T-helper 1 cell treated with Interleukin-12 subunit alpha and Interleukin-12 subunit beta and Interleukin-4 antibody, amounts not matched to agents 30 ng/mL and 1 ng/mL, for 36 hours (primary cell): ENCODE data around the gene DDIT4. TPM values are rescaled to one million over a fixed set of nuclear protein-coding genes. Genes with fewer than 3 reads are reported as not detected.
"Not testable (repeated sequence)": the region's sequence is repeated elsewhere in the genome, so short reads cannot be mapped to it uniquely, and the experiment has no call there.

Experiments used
- intact Hi-C: fragments of 100-400 bp; cut with micrococcal nuclease; formaldehyde crosslinking; loops from one replicate; pipeline ENCODE4 v1.15.1; 2024
- total RNA-seq: library from RNA; stranded (reverse); gene quantifications from 2 replicates; pipeline ENCODE4 v1.2.3, GENCODE V29; 2022

Gene DDIT4
- total RNA-seq, 1 donor from 2014 or later = 211 TPM

- intact Hi-C loops = loop anchor here (1.0 kb wide), 1 partner anchor 12 kb away; no protein-coding TSS in a partner anchor
Observed at GRCh38 chr10:72285972-72286521, 12.3 kb downstream of the DDIT4 start.

GRCh38 chr10:72291019-72291532 is 17.4 kb downstream of the DDIT4 start:
- intact Hi-C loops = loop anchor here (1.0 kb wide), 2 partner anchors 43 to 44 kb away; no protein-coding TSS in a partner anchor

- intact Hi-C loops = loop anchor here (1.0 kb wide), 1 partner anchor 19 kb away; the partner anchor contains the start of gene DDIT4
Observed at GRCh38 chr10:72292223-72292691, 18.5 kb downstream of the DDIT4 start.

- intact Hi-C loops = no loop called here
Observed at GRCh38 chr10:72295330-72295910, 21.7 kb downstream of the DDIT4 start.

- intact Hi-C loops = loop anchor here (1.0 kb wide), 5 partner anchors 23 to 49 kb away; partner anchors contain the start of gene DDIT4
Observed at GRCh38 chr10:72296829-72297280, 23.1 kb downstream of the DDIT4 start.

GRCh38 chr10:72297281-72297804 is 23.6 kb downstream of the DDIT4 start:
- intact Hi-C loops = loop anchor here (1.0 kb wide), 5 partner anchors 23 to 49 kb away; partner anchors contain the start of gene DDIT4

- intact Hi-C loops = loop anchor here (1.0 kb wide), 6 partner anchors 22 to 209 kb away; partner anchors contain the start of gene DDIT4
Observed at GRCh38 chr10:72297805-72298591, 24.3 kb downstream of the DDIT4 start.

- intact Hi-C loops = loop anchor here (1.0 kb wide), 1 partner anchor 210 kb away; no protein-coding TSS in a partner anchor
Observed at GRCh38 chr10:72298592-72299519, 25.1 kb downstream of the DDIT4 start.

- intact Hi-C loops = no loop called here
Observed at GRCh38 chr10:72303424-72304128, 29.9 kb downstream of the DDIT4 start.

GRCh38 chr10:72306215-72306760 is 32.6 kb downstream of the DDIT4 start:
- intact Hi-C loops = no loop called here

- intact Hi-C loops = not testable (repeated sequence)
Observed at GRCh38 chr10:72307711-72308110, 34.0 kb downstream of the DDIT4 start.

GRCh38 chr10:72308320-72308987 is 34.7 kb downstream of the DDIT4 start:
- intact Hi-C loops = no loop called here

- intact Hi-C loops = no loop called here
Observed at GRCh38 chr10:72309290-72310240, 35.8 kb downstream of the DDIT4 start.

GRCh38 chr10:72310241-72310633 is 36.5 kb downstream of the DDIT4 start:
- intact Hi-C loops = no loop called here

GRCh38 chr10:72310636-72311035 is 36.9 kb downstream of the DDIT4 start:
- intact Hi-C loops = loop anchor here (1.0 kb wide), 1 partner anchor 9 kb away; no protein-coding TSS in a partner anchor

- intact Hi-C loops = loop anchor here (1.0 kb wide), 1 partner anchor 8 kb away; no protein-coding TSS in a partner anchor
Observed at GRCh38 chr10:72311667-72312066, 37.9 kb downstream of the DDIT4 start.

GRCh38 chr10:72312865-72313391 is 39.2 kb downstream of the DDIT4 start:
- intact Hi-C loops = no loop called here
